Left renal cortex interstitium (tissue), 4 donors: ENCODE results near the gene SH3RF1. TPM values are rescaled to one million over a fixed set of nuclear protein-coding genes. Genes with fewer than 3 reads are reported as not detected.

Experiments used
- DNase-seq, 4 donors: peaks; one replicate each; pipeline ENCODE4 v3.0.0-alpha.2; 2013; ENCODE audit warnings: low read depth in 4 of 4, low spot score in 2 of 4, missing footprints in 1 of 4
- polyA plus RNA-seq, 4 donors: library from polyadenylated mRNA; unstranded; fragments of 120-200 nt; gene quantifications; one replicate each; pipeline ENCODE4 v1.2.1, GENCODE V29; 2013; ENCODE audit not compliant: insufficient read length in 4 of 4

The SH3RF1 gene
- polyA plus RNA-seq, 4 donors: 27.6 to 35.9 (median 28.7) TPM

DNA sequence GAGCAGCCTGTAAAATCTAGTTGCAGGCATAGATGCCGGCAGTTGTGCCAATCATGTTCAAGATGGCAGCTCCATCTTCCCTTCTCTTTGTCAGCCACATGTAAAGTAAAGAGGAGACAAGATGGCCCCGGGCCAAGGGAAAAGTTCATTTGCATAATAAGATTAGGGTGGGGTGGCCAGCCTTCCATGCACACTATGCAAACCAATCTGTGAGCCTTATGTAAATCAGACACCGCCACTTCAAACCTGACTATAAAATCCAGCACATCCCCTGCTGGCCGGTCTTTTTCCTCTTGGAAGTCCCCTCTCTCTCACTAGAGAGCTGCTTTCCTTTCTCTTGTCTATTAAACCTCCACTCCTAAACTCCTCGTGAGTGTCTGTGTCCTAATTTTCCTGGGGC is 181.8 kb downstream of the SH3RF1 start:
- DNase-seq: no peak

DNA sequence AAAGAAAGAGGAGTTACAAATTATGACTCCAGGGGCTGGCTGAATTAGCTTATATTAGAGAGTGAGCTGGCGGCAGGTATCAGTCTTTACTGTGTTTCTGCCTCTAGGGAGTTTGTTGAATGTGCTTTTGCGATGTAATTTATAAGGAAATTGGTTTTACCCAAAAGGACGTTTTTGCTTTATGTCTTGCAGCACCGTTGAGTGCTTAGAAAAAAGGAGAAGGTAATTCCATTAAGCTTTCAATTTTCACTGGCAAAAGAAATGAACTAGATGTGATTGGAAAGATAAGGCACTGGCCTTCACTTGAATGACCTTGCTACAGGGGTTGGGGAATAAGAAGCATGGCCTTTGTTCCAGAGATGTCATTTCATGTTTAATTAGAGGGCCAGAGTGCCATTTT is 185.8 kb downstream of the SH3RF1 start:
- DNase-seq: no peak

DNA sequence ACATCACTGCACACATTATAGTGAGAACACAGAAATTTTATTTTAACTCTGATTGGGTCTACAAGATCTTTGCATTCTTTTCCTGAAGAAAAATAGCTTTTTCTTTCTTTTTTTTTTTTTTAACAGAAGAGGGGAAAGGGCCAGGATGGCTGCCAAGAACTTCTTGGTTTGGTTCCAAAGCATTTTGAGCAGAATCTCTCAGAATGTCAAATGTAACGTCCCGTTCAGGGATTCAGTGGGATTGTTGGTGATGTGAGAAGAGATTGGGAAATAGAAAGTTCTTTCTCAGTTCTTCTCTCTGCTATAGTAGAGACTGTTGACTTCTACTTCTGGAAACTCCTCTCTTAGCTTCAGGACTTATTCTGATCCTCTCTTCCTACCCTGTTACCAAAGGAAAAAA is 189.8 kb downstream of the SH3RF1 start:
- DNase-seq: peak in 1 of 4 donors; percentile 51

DNA sequence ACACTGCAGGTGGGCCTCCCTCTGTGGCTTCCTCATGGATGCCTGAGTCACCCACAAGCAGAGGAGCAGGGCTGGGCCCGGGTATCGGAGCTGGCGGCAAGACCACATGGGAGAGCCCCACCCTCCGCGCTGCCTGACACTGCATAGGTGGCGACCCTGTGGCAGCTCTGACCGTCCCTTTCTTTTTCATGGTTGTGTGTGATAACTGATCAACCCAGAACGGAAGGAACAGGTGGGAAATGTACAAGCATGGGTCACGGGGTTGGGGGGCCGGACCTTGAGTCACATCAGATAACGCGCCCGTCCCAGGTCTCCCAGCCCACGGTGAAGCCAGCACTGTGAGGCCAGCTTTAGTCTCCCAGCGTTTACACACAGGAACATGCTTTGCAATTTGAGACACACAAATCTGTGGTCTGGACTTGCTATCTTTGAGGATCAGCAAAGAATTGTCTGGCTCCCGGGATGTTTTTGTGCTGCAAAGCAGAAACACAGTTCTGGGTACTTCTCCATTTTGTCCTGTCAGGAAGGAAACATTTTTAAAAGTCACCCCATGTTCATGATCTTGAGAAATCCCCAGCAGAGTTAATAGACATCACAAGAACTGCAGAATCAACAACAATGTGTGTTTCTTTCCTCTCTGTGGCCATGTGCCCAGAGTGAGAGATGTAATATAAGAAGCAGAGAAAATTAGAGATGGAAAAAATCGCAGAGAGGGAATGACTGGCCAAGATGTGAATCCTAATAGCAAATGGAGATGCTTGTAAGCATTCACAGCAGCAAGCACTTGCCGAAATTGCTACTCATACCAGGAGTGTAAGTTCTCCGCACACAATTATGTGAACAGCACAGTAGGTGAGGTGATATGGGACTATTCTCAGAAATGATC is 190.6 kb downstream of the SH3RF1 start:
- peak in 1 of 4 donors; percentile 39 for DNase-seq

DNA sequence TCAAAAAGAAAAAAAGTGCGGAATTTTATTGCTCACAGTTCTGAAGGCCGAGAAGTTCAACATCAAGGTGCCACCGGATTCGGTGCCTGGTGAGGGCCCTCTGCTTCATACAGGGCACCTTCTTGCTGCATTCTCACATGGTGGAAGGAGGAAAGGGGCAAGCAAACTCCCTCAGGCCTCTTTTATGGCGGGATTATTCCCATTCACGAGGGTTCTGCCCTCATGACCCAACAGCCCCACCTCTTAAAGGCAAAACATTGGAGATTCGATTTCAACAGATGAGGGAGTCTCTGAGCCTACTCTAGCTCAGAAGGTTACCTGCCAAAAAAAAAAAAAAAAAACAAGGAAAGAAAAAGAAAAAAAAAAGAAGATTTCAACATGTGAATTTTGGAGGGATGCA is 196.6 kb downstream of the SH3RF1 start:
- no peak for DNase-seq

DNA sequence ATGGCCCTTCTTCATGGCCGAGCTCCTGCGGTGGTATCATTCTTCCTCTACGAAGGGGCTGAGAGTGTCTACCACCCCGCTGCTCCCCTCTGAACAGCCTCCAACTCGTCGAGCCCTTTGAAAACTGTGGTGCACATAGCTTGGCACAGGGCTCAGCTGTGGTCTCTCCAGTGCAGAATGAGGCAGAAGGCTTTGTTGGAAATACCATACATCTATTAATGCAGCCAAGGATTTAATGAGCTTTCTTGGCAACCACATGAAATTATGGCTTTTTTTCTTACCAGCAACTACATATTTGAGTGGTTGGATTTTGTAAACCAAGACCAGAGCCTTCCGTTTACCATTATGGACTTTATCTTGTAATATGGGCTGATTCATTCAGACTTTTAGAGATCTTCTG is 199.0 kb downstream of the SH3RF1 start:
- no peak for DNase-seq

DNA sequence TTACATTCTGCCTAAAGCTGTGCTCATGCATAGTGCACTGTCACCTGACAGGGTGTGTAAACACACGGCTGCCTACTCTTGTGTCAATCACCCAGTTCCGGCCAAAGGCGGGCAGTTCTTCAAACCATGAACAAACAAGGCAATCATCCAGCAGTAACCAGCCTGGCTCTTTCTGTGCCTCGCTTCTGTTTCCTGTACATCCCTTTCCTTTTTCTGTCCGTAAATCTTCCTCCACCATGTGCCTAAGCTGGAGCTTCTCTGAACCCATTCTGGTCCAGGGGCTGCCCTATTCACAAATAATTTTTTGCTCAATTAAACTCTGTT is 199.9 kb downstream of the SH3RF1 start:
- DNase-seq: no peak

DNA sequence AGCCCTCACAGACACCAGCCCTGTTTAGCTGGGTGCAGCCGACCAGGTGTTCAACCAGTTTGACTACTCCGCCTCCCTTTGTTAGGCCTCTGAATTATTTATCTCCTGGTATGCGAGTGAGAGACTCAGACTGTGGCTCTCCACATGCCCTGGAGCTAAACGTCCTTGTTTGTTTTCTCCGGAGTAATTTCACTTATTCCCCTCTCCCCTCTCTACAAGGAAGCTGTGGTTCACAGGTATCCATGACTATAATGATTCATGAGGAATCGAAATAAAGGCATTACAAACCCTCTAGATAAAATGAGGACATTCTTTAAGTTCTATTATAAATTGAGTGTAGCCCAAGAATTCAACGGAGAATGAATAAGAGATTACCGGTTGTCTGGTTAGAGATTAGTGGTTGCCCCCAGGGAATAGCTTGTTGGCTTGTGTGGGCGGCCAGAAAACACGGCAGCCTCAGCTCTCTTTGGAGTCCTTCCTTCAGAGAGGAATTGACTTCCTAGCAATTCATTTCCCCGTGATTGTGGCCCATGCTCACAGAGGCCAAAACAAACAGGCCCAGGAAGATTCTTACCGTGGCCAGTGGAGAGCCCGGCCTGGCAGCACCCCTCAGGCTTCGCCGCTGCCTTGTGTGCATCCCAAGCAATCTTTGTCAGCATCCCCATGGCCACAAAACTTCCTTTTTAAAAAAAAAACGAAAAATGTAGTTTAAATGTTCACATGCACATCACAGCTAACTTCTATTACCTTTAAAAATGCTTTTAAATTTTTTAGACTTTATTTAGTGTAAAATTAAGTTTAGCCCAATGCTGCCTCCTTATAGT is 200.5 kb downstream of the SH3RF1 start:
- DNase-seq: peak in 1 of 4 donors; percentile 29

DNA sequence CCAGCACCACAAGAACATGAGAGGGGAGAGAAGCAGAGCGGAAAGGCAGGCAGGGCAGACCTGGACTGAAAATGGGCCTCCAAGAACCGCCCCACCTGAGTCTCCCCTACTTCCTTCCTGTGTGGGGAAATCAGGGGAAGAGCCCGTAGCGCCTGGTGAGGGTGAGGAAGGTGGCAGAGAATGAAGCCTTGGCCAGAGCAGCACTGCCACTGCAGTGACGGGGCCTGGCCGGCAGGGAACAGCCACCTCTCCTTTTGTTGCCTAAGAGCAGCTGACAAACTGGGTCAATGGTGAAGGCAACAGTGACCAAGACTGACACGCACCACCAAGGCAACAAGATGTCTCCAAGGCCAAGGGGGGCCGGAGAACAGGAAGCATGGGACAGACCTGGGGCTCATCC is 202.3 kb downstream of the SH3RF1 start:
- no peak for DNase-seq

DNA sequence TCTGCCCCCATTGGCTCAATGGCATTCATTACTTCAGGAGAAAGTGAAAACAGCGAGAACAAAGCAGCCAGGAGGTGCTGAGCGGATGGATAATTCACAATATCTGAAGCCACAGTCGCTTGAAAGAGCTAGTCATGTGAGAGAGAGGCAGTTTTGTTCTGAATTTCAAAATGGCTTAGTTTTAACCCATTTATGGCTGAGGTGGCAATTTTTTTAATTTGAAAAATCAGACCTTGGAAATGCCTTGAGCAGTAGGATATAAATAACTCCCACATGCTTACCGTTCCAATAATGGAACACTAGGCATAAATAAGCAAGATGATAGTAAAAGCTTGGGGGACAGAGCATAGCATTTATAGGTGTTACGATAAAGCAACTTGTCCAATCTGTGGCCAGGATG is 203.8 kb downstream of the SH3RF1 start:
- DNase-seq: no peak

DNA sequence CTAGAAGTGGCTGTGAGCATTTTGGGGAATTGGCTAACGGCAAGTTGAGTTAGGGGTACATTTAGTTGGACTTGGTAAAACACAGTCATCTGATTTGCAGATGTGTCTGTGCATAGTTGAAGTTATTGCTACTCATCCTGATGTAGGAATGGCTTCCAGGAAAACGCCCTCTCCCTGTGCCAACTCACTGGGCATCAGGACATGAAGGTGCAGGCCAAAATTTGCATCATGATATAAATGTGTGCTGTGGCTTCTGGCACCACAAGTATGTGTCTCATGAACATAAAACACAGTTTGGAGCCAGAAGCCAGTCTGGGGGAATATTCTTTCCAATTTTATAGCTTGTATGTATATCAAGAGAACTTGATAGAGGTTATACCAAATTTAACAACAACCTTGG is 206.5 kb downstream of the SH3RF1 start:
- no peak for DNase-seq

DNA sequence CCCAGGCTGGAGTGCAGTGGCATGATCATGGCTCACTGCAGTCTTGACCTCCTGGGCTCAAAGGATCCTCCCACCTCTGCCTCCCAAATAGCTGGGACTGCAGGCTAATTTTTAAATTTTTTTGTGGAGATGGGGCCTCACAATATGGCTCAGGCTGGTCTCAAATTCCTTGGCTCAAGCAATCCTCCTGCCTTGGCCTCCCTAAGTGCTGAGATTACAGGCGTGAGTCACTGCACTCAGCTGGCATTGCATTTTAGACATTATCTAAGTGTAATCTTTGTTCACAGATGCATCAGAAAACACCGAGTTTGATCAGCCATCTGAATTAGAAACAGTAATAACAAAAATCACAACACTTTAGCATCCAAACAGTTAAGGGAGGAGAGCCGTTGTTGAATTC is 207.3 kb downstream of the SH3RF1 start:
- no peak for DNase-seq

DNA sequence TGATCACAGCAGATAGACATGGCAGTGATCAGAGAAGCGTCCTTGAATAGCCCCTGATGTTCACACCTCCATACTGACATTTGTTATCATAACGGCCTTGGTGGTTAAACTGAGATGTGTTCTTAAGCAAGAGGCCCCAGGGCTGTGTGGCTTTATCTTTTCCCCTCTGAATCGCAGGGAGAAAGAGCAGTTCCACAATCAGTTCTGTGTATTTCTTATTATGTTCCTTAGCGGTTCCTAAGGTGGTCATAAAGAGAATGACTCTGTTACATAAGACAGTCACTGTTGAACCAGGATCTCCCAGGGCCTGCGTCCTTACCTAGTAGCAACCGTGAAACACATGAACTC is 207.9 kb downstream of the SH3RF1 start:
- no peak for DNase-seq

DNA sequence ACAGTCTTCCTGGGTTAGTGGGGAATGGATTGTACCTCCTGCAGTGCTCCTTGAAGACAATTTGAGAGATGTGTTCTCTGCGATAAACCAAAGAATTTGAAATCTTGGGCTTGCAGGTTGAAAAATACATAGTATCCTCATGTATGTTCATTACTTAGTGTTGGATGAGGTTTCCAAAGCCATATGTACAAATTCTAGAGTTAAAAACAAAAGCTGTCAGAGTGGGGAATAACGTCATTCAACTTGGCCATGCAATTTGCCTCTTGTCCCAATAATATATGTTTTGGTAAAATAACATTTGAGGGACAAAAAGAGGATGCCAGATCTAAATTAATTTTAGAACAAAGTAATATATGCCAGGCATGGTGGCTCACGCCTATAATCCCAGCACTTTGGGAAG is 209.4 kb downstream of the SH3RF1 start:
- DNase-seq: no peak

DNA sequence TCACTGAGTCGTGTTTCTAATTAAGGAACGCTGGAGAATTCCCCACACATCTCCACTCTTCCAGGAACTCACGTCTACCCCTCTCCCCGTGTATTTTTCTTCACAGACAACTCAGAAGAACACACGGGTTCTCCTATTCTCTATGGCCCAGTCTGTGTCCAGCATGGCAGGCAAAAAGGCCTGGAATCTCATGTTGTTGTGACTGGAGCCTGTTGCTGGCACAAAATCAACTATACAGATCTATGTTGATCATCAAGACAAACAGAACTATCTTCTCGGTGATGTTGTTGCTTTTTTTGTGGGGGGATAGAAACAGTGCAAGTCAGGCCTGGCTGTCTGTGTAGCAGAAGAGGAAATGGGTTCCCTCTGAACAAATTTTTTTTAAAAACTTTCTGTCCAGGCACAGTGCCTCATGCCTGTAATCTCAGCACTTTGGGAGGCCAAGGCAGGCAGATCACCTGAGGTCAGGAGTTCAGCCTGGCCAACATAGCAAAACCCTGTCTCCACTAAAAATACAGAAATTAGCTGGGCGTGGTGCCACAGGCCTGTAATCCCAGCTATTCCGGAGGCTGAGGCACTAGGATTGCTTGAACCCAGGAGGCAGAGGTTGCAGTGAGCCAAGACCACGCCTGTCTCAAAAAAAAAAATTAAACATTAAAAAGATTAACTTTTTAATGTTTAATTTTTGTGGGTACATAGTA is 210.2 kb downstream of the SH3RF1 start:
- DNase-seq: no peak

DNA sequence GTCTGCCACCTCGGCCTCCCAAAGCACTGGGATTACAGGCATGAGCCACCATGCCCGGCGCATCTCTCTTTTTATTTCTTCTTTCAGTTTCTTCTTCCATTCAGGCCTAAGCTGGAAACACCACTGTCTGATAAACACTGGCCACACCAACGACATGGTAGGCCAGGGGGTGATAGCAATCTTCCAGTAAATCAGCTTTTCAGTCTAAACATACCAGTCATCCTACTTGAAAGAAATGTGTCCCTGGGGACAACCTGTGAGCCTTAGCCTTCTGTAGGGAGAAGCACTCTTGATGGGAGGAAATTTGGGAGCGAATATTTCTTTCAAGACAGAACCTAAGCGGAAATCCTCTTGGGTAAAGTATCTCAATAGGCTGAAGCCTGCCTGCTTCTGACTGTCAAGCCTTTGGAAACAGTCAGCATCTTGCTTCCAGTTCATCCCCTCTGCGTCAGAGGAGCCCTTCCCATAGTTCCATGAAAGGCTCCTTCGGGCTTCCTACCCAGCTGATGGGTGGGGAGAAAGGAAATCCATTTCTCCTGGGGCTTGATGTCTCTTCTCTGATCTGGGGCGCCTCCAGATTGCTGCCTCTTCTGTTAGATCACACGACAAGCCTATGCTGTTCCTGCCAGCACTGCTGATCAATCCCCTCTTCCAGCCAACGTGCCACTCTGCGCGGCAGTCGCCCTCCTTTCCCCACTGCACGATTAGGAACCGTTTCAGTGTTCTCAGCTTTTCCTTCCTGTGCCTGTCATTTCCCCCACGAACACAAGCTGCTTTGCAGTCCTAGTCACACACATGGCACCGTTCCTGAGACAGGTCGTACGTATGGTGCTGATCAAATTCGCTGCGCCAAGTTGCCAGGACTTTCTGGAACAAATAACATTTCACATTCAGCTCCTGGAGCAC is 211.2 kb downstream of the SH3RF1 start:
- DNase-seq: no peak

DNA sequence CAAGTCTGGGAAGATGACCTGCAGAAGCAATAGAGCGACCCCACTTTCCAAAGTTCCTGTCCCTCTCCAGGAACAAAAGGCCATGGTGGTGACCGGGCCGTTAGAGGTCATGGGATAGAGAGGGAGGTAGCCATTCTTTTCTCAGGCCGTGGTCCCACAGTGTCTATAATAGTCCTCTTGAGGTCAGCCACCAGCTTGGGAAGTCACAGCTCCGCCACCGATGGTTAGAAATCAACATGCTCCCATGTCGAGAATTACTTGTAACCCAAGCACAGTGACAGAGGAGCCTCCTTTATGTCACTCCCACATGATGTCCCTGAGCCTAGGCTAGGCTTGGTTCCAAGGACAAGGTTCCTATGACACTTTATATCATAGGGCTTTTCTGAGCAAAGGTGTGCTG is 212.4 kb downstream of the SH3RF1 start:
- no peak for DNase-seq

DNA sequence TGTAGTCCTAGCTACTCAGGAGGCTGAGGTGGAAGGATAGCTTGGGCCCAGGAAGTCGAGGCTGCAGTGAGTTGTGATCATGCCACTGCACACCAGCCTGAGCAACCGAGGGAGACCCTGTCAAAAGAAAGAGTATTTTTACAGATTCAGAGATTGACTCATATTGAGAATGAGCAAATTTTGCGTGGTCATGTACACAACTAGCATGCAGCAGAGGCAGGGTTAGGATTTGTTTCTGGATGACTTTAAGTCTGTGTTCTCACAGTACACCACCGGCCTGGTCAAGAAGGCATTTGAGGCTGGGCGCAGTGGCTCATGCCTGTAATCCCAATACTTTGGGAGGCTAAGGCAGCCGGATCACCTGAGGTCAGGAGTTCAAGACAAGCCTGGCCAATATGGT is 215.9 kb downstream of the SH3RF1 start:
- no peak for DNase-seq

DNA sequence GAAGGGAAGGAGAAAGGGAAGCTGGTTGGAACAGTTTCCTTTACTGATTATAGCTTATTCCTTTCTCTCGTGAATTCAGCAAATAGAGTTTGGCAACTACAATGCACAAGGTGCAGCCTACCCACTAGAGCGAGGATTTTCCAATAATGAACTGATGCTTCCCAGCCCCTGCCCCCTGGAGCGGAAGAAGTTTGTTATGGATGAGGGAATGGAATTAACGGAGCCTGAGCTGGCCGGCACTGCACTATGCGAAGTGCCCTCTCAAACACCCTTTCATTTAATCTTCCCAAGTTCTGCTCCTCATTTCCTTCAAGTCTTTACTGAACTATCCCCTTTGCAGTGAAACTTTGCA is 218.2 kb downstream of the SH3RF1 start:
- DNase-seq: no peak

DNA sequence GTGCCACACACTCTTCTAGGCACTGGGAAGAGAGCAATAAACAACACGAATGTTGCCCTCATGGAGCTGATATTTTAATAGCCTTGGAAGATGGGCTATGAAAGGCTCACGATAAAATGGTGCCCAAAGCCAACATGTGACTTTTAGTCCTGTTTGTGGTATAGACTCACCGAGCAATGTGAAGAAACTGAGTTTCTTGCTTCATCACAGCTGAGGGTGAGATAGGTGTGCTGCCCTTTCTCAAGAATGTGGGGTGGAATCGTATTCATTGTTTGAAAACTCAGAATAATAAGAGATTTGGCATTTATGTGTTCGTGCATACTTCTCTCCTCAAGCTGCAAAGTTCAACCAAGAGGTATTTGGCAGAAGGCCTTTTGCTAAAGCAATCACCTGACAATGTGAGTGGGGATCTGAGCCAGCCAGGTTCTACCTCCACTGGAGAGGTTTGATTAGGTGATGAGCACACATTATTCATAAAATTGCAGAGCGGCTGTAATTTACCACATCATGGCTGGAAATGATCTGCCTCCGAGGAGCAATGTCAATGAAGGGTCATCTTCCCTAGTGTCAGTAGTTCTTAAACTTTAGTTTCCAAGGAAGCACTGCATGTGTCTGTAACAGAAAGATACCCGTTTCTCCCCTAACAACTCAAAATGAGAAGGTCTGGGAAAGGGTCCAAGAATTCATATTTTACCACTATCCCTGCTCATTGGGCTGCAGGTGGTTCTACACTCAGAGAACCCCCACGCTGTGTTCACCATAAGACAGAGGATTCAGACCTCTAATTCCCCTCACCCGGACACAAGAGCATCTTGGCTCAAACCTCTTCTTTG is 218.8 kb downstream of the SH3RF1 start:
- DNase-seq: no peak
